Diencephalon (tissue), 1 donor: ENCODE results near the gene SLC2A4. TPM values are rescaled to one million over a fixed set of nuclear protein-coding genes. Genes with fewer than 3 reads are reported as not detected.

ENCODE experiments used
- small RNA-seq: library from RNA; depleted of rRNA; stranded (forward); fragments of <200 nt; gene quantifications from one replicate; pipeline ENCODE3, GENCODE V24; 2014
- total RNA-seq: library from RNA; depleted of rRNA; stranded (reverse); fragments of >200 nt; gene quantifications from one replicate; pipeline ENCODE4 v1.2.3, GENCODE V29; 2014

The SLC2A4 gene
- total RNA-seq, 1 donor from 2014 or later: 0.23 TPM

Small RNA genes within 50 kb of the gene (small RNA-seq; reads per million reads assigned to genes)
- gene AC026954.2 (not detected), gene RF00019 (not detected)

Other genes with a start within 250 kb of the SLC2A4 start
- gene SLC16A13, start 245.7 kb upstream of the SLC2A4 start, total RNA-seq: 0.92 TPM
- gene SLC16A11, start 237.6 kb upstream of the SLC2A4 start, total RNA-seq: 0.23 TPM
- gene CLEC10A, start 201.5 kb upstream of the SLC2A4 start, total RNA-seq: not detected
- not detected for gene ASGR2, start 166.9 kb upstream of the SLC2A4 start, total RNA-seq
- 20.1 TPM for gene ASGR1, start 102.3 kb upstream of the SLC2A4 start, total RNA-seq
- gene DLG4, start 61.9 kb upstream of the SLC2A4 start, total RNA-seq: 136 TPM
- 97.6 TPM for gene ACADVL, start 61.8 kb upstream of the SLC2A4 start, total RNA-seq
- gene DVL2, start 47.2 kb upstream of the SLC2A4 start, total RNA-seq: 56.1 TPM
- 28.6 TPM for gene PHF23, start 42.3 kb upstream of the SLC2A4 start, total RNA-seq
- gene GABARAP, start 39.3 kb upstream of the SLC2A4 start, total RNA-seq: 167 TPM
- gene CTDNEP1, start 30.0 kb upstream of the SLC2A4 start, total RNA-seq: 40.1 TPM
- 29.5 TPM for gene ELP5, start 29.5 kb upstream of the SLC2A4 start, total RNA-seq
- 0.92 TPM for gene CLDN7, start 19.2 kb upstream of the SLC2A4 start, total RNA-seq
- 1.4 TPM for gene YBX2, start 12.9 kb downstream of the SLC2A4 start, total RNA-seq
- gene EIF5A, start 25.9 kb downstream of the SLC2A4 start, total RNA-seq: 168 TPM
- 38.5 TPM for gene GPS2, start 33.6 kb downstream of the SLC2A4 start, total RNA-seq
- gene NEURL4, start 47.6 kb downstream of the SLC2A4 start, total RNA-seq: 44.3 TPM
- 0.23 TPM for gene ACAP1, start 54.8 kb downstream of the SLC2A4 start, total RNA-seq
- gene KCTD11, start 70.4 kb downstream of the SLC2A4 start, total RNA-seq: 4.6 TPM
- not detected for gene TMEM95, start 73.4 kb downstream of the SLC2A4 start, total RNA-seq
- gene TNK1, start 99.4 kb downstream of the SLC2A4 start, total RNA-seq: 1.4 TPM
- gene PLSCR3, start 112.8 kb downstream of the SLC2A4 start, total RNA-seq: 9.2 TPM
- 63.7 TPM for gene TMEM256, start 122.4 kb downstream of the SLC2A4 start, total RNA-seq
- gene NLGN2, start 126.1 kb downstream of the SLC2A4 start, total RNA-seq: 19.1 TPM
- gene SPEM1, start 138.6 kb downstream of the SLC2A4 start, total RNA-seq: not detected
- gene SPEM2, start 143.9 kb downstream of the SLC2A4 start, total RNA-seq: not detected
- not detected for gene SPEM3, start 147.1 kb downstream of the SLC2A4 start, total RNA-seq
- gene TMEM102, start 153.7 kb downstream of the SLC2A4 start, total RNA-seq: 1.4 TPM
- 9.0 TPM for gene FGF11, start 157.8 kb downstream of the SLC2A4 start, total RNA-seq
- gene CHRNB1, start 163.3 kb downstream of the SLC2A4 start, total RNA-seq: 19.1 TPM
- gene ZBTB4, start 197.9 kb downstream of the SLC2A4 start, total RNA-seq: 25.6 TPM
- gene SLC35G6, start 199.7 kb downstream of the SLC2A4 start, total RNA-seq: not detected
- gene POLR2A, start 202.6 kb downstream of the SLC2A4 start, total RNA-seq: 65.7 TPM